K562 (cell line): ENCODE data around the gene BPTF. TPM values are rescaled to one million over a fixed set of nuclear protein-coding genes. Genes with fewer than 3 reads are reported as not detected.

Source experiments
- ATF7 ChIP-seq: fragments of 450-650 bp; IDR thresholded peaks from 2 replicates; pipeline ENCODE4 v1.7.1; 2014; ENCODE audit warnings: mild to moderate bottlenecking, moderate library complexity
- CBFB ChIP-seq: sonication (generic); formaldehyde crosslinking; IDR thresholded peaks from 2 replicates; pipeline ENCODE4 v1.4.0; 2020; ENCODE audit warnings: mild to moderate bottlenecking, missing genetic modification reagents
- ESRRA ChIP-seq: fragments of 450-650 bp; IDR thresholded peaks from 2 replicates; pipeline ENCODE4 v1.6.1; 2014; ENCODE audit warnings: low read depth, mild to moderate bottlenecking, moderate library complexity, borderline replicate concordance
- HDAC6 ChIP-seq: IDR thresholded peaks from 2 replicates; pipeline ENCODE4 v1.6.1; 2012; ENCODE audit warnings: low read depth, mild to moderate bottlenecking, control low read depth, inconsistent platforms, low read length, moderate library complexity
- KDM1A ChIP-seq, 2 experiments: fragments of 450-650 bp; IDR thresholded peaks; 2 replicates each; pipeline ENCODE4 v1.6.1; 2016; ENCODE audit warnings: mild to moderate bottlenecking in 2 of 2
- MTA1 ChIP-seq: fragments of 450-650 bp; IDR thresholded peaks from 2 replicates; pipeline ENCODE4 v1.6.1; 2017; ENCODE audit warnings: borderline replicate concordance
- MYC ChIP-seq, 2 experiments: fragments of 250-450 bp in 1 of 2; sonication (Bioruptor Pico) in 1 of 2; IDR thresholded peaks; 2 replicates each; pipeline versions ENCODE4 v1.5.1 to v1.6.1; 2012 to 2021; ENCODE audit warnings: low read depth in 2 of 2, borderline replicate concordance in 1 of 2, improper control_type of control experiment in 1 of 2, low read length in 1 of 2, mild to moderate bottlenecking in 1 of 2, moderate library complexity in 1 of 2
- NR3C1 ChIP-seq: sonication (generic); formaldehyde crosslinking; IDR thresholded peaks from 2 replicates; pipeline ENCODE4 v1.8.1; 2022; ENCODE audit warnings: missing genetic modification reagents
- PHF21A ChIP-seq: fragments of 450-650 bp; IDR thresholded peaks from 2 replicates; pipeline ENCODE4 v1.6.1; 2017; ENCODE audit warnings: low read depth, borderline replicate concordance
- PTTG1 ChIP-seq: fragments of 450-650 bp; IDR thresholded peaks from 2 replicates; pipeline ENCODE4 v1.6.1; 2016; ENCODE audit warnings: low read depth, mild to moderate bottlenecking, missing genetic modification characterization, missing compliant biosample characterization
- TEAD4 ChIP-seq, 2 experiments: sonication (generic) in 1 of 2; formaldehyde crosslinking in 1 of 2; IDR thresholded peaks; 2 replicates each; pipeline versions ENCODE4 v1.6.1 to v1.8.0; 2012 to 2022; ENCODE audit warnings: borderline replicate concordance in 1 of 2, inconsistent platforms in 1 of 2, low read length in 1 of 2, mild to moderate bottlenecking in 1 of 2, missing genetic modification reagents in 1 of 2
- ZNF76 ChIP-seq: fragments of 250-450 bp; sonication (Bioruptor Pico); IDR thresholded peaks from 2 replicates; pipeline ENCODE4 v1.4.0; 2020; ENCODE audit warnings: mild to moderate bottlenecking, moderate library complexity, borderline replicate concordance
- ZSCAN29 ChIP-seq: fragments of 450-650 bp; IDR thresholded peaks from 2 replicates; pipeline ENCODE4 v1.6.1; 2017
- polyA plus RNA-seq, 8 experiments: library from polyadenylated mRNA; depleted of rRNA in 4 of 8; stranded (reverse) in 5 of 8; unstranded in 3 of 8; fragments of >200 nt; fragmentation: Nextera tagmentation in 2 of 8; fragmentation: Illumina TruSeq in 1 of 8; extraction: Ambion mirVana in 2 of 8; extraction: Trizol in 1 of 8; gene quantifications; 2 replicates each; pipeline versions ENCODE4 v1.2.1 to v1.2.3, GENCODE V29; 2011 to 2014; ENCODE audit warnings: inconsistent platforms in 1 of 8, missing spikeins in 1 of 8
- total RNA-seq, 7 experiments: library from RNA; depleted of rRNA in 6 of 7; stranded (reverse); fragments of >200 nt in 6 of 7; fragmentation: Illumina TruSeq in 2 of 7; extraction: Trizol in 2 of 7; gene quantifications; 2 replicates each; pipeline versions ENCODE4 v1.2.1 to v1.2.3, GENCODE V29; 2011 to 2021; ENCODE audit warnings: low replicate concordance in 1 of 7
- TF ChIP-seq, protein P1 (sequence below): fragments of 250-450 bp; sonication (Bioruptor Pico); IDR thresholded peaks from 2 replicates; pipeline ENCODE4 v1.4.0; 2020
- TF ChIP-seq, protein P2 (sequence below): fragments of 450-650 bp; IDR thresholded peaks from 2 replicates; pipeline ENCODE4 v1.6.1; 2014; ENCODE audit warnings: low read depth, mild to moderate bottlenecking, moderate library complexity, borderline replicate concordance
- TF ChIP-seq, protein P3 (sequence below), 2 experiments: fragments of 450-650 bp; IDR thresholded peaks; 2 replicates each; pipeline ENCODE4 v1.6.1; 2016
- TF ChIP-seq, protein P4 (sequence below): sonication (generic); IDR thresholded peaks from 2 replicates; pipeline ENCODE4 v1.6.1; 2016

Gene BPTF
- total and polyA plus RNA-seq, 9 of the 15 experiments (the other 6 are each of a cell fraction or from before 2014, with no cell fraction given), result 12.5 to 52.1 (median 26.9) TPM

DNA sequence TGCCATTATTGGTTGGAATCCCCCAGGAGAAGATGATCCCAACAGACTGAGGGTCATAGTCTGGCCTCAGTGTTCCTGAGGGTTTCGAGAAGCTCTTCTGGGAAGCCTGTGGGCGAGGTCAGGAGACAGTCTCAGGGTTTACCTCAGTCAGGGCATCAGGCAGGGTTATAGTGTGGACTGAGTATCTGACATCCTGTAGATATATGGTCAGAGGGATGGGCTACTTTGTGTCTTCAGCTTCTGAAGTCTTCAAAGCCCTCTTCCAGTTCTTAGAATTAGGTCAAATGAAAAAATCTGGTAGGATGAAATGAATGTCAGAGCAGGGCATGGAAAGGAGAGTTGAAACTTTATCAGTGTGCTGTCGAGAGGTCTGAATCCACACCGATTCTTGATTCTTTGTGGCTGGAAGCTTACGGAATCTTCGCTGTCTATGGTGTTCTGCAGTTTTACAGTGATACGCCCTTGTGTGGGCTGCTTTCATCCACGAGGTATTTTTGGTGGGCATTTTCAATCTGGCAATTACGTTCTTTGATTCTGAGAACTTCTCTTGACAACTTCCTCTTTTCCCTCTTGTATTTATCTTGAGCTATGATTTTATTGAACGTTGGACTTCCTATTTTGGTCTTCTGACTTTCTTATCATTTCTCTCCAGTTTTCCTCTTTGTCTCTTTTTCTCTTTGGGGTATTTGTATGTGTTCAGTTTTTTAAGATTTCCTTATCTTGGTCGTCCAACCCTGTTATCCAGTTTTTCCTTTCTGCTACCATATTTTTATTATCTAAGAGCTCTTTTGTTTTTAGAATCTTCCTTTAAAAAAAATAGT, 30.4 kb downstream of the BPTF start (continued):
- TF ChIP-seq, protein P1, sequence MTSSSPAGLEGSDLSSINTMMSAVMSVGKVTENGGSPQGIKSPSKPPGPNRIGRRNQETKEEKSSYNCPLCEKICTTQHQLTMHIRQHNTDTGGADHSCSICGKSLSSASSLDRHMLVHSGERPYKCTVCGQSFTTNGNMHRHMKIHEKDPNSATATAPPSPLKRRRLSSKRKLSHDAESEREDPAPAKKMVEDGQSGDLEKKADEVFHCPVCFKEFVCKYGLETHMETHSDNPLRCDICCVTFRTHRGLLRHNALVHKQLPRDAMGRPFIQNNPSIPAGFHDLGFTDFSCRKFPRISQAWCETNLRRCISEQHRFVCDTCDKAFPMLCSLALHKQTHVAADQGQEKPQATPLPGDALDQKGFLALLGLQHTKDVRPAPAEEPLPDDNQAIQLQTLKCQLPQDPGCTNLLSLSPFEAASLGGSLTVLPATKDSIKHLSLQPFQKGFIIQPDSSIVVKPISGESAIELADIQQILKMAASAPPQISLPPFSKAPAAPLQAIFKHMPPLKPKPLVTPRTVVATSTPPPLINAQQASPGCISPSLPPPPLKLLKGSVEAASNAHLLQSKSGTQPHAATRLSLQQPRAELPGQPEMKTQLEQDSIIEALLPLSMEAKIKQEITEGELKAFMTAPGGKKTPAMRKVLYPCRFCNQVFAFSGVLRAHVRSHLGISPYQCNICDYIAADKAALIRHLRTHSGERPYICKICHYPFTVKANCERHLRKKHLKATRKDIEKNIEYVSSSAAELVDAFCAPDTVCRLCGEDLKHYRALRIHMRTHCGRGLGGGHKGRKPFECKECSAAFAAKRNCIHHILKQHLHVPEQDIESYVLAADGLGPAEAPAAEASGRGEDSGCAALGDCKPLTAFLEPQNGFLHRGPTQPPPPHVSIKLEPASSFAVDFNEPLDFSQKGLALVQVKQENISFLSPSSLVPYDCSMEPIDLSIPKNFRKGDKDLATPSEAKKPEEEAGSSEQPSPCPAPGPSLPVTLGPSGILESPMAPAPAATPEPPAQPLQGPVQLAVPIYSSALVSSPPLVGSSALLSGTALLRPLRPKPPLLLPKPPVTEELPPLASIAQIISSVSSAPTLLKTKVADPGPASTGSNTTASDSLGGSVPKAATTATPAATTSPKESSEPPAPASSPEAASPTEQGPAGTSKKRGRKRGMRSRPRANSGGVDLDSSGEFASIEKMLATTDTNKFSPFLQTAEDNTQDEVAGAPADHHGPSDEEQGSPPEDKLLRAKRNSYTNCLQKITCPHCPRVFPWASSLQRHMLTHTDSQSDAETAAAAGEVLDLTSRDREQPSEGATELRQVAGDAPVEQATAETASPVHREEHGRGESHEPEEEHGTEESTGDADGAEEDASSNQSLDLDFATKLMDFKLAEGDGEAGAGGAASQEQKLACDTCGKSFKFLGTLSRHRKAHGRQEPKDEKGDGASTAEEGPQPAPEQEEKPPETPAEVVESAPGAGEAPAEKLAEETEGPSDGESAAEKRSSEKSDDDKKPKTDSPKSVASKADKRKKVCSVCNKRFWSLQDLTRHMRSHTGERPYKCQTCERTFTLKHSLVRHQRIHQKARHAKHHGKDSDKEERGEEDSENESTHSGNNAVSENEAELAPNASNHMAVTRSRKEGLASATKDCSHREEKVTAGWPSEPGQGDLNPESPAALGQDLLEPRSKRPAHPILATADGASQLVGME (CRISPR knock-in tag), result no peak
- TF ChIP-seq HDAC6 (no peak), ZSCAN29 (no peak), PHF21A (peak; percentile 22; the same call in 1 of the 2 replicates), ATF7 (peak; percentile 12; the same call in 1 of the 2 replicates), TEAD4 (IDR thresholded peaks at IDR 0.05; ENCODE audit: low read length) (peak; percentile 89), TEAD4 (CRISPR knock-in tag; IDR thresholded peaks at IDR 0.05; ENCODE audit: borderline replicate concordance) (no peak), ESRRA (no peak), KDM1A (IDR thresholded peaks at IDR 0.05) (peak; percentile 99), ZNF76 (CRISPR knock-in tag) (no peak), MTA1 (peak; percentile 89), PTTG1 (tag) (no peak), MYC (IDR thresholded peaks at IDR 0.05; ENCODE audit: low read depth, low read length) (no peak), MYC (CRISPR knock-in tag; IDR thresholded peaks at IDR 0.05; ENCODE audit: borderline replicate concordance, low read depth) (no peak), NR3C1 (CRISPR knock-in tag) (no peak), CBFB (CRISPR knock-in tag) (no peak)
- TF ChIP-seq, protein P2, sequence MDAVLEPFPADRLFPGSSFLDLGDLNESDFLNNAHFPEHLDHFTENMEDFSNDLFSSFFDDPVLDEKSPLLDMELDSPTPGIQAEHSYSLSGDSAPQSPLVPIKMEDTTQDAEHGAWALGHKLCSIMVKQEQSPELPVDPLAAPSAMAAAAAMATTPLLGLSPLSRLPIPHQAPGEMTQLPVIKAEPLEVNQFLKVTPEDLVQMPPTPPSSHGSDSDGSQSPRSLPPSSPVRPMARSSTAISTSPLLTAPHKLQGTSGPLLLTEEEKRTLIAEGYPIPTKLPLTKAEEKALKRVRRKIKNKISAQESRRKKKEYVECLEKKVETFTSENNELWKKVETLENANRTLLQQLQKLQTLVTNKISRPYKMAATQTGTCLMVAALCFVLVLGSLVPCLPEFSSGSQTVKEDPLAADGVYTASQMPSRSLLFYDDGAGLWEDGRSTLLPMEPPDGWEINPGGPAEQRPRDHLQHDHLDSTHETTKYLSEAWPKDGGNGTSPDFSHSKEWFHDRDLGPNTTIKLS, result no peak
- TF ChIP-seq, protein P3, sequence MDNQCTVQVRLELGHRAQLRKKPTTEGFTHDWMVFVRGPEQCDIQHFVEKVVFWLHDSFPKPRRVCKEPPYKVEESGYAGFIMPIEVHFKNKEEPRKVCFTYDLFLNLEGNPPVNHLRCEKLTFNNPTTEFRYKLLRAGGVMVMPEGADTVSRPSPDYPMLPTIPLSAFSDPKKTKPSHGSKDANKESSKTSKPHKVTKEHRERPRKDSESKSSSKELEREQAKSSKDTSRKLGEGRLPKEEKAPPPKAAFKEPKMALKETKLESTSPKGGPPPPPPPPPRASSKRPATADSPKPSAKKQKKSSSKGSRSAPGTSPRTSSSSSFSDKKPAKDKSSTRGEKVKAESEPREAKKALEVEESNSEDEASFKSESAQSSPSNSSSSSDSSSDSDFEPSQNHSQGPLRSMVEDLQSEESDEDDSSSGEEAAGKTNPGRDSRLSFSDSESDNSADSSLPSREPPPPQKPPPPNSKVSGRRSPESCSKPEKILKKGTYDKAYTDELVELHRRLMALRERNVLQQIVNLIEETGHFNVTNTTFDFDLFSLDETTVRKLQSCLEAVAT (IDR thresholded peaks at IDR 0.05), result 0 out of 4 replicates have a peak, but pooled peaks of 1 of the 2 experiments have one; percentile 55
- TF ChIP-seq, protein P4, sequence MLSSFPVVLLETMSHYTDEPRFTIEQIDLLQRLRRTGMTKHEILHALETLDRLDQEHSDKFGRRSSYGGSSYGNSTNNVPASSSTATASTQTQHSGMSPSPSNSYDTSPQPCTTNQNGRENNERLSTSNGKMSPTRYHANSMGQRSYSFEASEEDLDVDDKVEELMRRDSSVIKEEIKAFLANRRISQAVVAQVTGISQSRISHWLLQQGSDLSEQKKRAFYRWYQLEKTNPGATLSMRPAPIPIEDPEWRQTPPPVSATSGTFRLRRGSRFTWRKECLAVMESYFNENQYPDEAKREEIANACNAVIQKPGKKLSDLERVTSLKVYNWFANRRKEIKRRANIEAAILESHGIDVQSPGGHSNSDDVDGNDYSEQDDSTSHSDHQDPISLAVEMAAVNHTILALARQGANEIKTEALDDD, result no peak
